ENCODE results near the gene RCL1. TPM values are rescaled to one million over a fixed set of nuclear protein-coding genes. Genes with fewer than 3 reads are reported as not detected.

RCL1 gene
- total RNA-seq = 14.0 and 14.4 TPM in 2 replicates

DNA sequence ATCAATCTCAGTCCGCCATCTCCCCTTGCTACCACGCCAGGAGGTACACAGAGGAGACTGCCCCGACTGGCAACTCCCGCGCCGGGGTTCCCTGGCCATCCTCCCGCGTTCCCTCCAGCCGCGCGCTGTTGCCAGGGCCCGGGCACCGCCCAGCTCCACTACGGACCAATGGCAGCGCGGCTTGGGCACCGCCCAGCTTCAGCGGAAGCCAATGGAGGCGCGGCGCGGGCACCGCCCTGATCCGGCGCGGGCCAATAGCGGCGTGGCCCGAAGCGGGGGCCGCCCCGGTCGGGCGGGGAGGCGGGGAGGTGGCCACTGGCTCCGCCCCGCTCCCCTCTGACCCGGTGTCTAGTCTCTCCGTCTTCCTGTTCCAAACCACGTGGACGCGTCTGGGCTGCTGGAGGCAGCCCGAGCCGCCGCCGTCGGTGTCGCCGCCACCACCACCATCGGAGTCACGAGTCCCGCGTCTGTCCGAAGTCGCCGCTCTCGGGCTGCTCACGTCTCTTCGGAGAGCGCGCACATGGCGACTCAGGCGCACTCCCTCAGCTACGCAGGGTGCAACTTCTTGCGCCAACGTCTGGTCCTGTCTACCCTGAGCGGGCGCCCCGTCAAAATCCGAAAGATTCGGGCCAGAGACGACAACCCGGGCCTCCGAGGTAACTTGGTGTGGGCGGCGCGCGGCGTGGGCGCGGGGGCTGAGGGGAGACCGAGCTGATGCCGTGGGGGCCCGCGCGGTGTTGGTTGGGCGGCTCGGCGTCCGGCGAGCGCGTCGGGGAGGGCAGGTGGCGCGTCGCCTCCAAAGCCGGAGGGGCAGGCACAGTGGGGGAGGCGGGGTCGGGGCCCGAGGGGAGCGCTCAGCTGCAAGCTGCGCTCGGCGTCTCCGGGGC is at the start of gene RCL1:
TSS of gene RCL1 (plus strand) at position 373 of the 887 bp plus-strand sequence. CDS start at position 521, 148 bp downstream.

Other genes starting within 250 kb of the RCL1 start
- gene PLPP6, start 130.7 kb upstream of the RCL1 start, total RNA-seq = 4.6 and 5.6 TPM in 2 replicates
- 0.28 and 0.38 TPM in 2 replicates for gene SPATA6L, start 126.5 kb upstream of the RCL1 start, total RNA-seq
- 29.9 and 38.9 TPM in 2 replicates for gene CDC37L1, start 113.4 kb upstream of the RCL1 start, total RNA-seq
- gene AK3, start 51.7 kb upstream of the RCL1 start, total RNA-seq = 41.4 and 97.5 TPM in 2 replicates
- gene JAK2, start 192.3 kb downstream of the RCL1 start, total RNA-seq = 12.1 and 13.5 TPM in 2 replicates

Measured in regular cardiac myocyte (primary cell).